AG04449 (cell line): ENCODE measurements around the gene DYNC2H1.

ENCODE experiments used
- CTCF ChIA-PET: fragments of 350-600 bp; formaldehyde crosslinking; extraction: SDS; loops from one replicate; lab custom pipeline; 2021; ENCODE audit warnings: antibody characterized with exemption; lab: Yijun Ruan, JAX
- POLR2A ChIA-PET: fragments of 400-600, 350-600 bp; formaldehyde crosslinking; extraction: SDS; loops from one replicate; lab custom pipeline; 2020; ENCODE audit warnings: antibody characterized with exemption, inconsistent platforms; lab: Yijun Ruan, JAX
- DNase-seq: peaks from one replicate; pipeline ENCODE4 v3.0.0-alpha.2; 2010; ENCODE audit warnings: low read depth, low spot score
- H3K4me3 ChIP-seq: 2 replicates; pipeline ENCODE4 v1.5.1; 2011; ENCODE audit warnings: low read depth, mild to moderate bottlenecking, control low read depth, low read length
- TF ChIP-seq, protein P1 (sequence below): IDR thresholded peaks from one replicate; pipeline ENCODE4 v1.5.1; 2011; ENCODE audit warnings: mild to moderate bottlenecking, moderate library complexity, low read length, control low read depth, inconsistent platforms; ENCODE audit not compliant: insufficient read depth; ENCODE audit errors: missing control alignments

Gene DYNC2H1

DNA sequence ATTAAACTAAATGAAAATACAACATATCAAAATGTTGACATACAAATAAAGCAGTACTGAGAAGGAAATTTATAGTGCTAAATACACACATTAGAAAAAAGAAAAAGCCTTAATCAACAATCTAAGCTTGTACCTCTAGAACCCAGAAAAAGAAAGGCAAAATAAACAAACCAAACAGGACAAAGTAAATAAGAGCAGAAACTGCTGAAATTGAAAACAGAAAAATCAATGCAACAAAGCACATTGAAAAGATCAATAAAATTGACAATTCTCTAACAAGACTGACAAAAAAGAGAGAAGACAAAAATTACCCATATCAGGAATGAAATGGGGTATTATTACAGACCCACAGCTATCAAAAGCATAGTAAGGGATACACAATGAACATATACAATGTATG lies 38.2 kb upstream of the DYNC2H1 start:
- ChIA-PET CTCF (interaction anchor here (0.9 to 2.3 kb wide), 2 partner anchors 15 to 38 kb away, joined by 3 to 6 read pairs; partner anchors contain the start of gene DYNC2H1), POLR2A (no interaction called here)
- no peak overlapping the region for H3K4me3 ChIP-seq
- TF ChIP-seq, protein P1, sequence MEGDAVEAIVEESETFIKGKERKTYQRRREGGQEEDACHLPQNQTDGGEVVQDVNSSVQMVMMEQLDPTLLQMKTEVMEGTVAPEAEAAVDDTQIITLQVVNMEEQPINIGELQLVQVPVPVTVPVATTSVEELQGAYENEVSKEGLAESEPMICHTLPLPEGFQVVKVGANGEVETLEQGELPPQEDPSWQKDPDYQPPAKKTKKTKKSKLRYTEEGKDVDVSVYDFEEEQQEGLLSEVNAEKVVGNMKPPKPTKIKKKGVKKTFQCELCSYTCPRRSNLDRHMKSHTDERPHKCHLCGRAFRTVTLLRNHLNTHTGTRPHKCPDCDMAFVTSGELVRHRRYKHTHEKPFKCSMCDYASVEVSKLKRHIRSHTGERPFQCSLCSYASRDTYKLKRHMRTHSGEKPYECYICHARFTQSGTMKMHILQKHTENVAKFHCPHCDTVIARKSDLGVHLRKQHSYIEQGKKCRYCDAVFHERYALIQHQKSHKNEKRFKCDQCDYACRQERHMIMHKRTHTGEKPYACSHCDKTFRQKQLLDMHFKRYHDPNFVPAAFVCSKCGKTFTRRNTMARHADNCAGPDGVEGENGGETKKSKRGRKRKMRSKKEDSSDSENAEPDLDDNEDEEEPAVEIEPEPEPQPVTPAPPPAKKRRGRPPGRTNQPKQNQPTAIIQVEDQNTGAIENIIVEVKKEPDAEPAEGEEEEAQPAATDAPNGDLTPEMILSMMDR: no peak
- DNase-seq: no peak

DNA sequence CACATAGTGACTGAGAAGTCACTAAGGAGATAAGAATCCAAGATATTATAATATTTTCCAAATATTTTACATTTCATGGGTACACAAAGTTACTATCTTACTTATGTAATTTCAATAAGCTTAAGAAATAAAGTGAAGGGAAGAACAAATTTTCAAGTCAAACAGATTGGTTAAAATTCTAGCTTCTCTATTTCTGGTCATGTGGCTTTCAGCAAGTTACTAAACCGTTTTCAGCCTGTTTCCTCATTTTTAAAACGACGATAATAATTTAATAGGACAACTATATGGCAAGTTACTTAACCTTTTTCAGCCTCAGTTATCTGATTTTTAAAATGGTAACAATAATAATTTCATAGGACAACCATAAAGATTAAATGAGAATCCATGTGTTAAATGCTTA lies 32.9 kb upstream of the DYNC2H1 start:
- TF ChIP-seq, protein P1: no peak
- ChIA-PET POLR2A (no interaction called here), CTCF (interaction anchor here (1.1 to 1.5 kb wide), 2 partner anchors 33 to 343 kb away, joined by 3 to 4 read pairs; partner anchors contain the start of gene DYNC2H1)
- DNase-seq: no peak
- no peak overlapping the region for H3K4me3 ChIP-seq

DNA sequence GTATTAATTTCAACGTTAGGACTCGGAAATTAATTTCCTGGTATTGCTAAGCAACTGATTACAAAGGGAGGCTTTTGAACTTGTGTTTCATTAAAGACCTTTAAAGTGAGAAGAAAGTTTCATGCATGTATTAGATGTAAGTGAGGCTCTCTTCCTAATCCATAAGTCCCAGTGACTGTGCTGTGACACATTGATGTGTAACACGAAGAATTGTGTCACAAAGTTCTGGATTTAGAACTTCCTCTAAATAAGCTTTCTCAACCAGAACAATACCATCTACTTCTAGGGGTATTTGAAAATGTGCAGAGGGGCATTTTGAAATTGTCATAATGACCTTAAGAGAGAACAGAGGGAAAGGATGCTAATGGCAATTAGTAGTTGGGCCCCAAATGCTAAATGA lies 31.7 kb upstream of the DYNC2H1 start:
- H3K4me3 ChIP-seq: no peak overlapping the region
- ChIA-PET CTCF (interaction anchor here (1.5 kb wide), 1 partner anchor 162 kb away, joined by 4 read pairs; no protein-coding TSS in a partner anchor), POLR2A (no interaction called here)
- TF ChIP-seq, protein P1: no peak
- no peak for DNase-seq

DNA sequence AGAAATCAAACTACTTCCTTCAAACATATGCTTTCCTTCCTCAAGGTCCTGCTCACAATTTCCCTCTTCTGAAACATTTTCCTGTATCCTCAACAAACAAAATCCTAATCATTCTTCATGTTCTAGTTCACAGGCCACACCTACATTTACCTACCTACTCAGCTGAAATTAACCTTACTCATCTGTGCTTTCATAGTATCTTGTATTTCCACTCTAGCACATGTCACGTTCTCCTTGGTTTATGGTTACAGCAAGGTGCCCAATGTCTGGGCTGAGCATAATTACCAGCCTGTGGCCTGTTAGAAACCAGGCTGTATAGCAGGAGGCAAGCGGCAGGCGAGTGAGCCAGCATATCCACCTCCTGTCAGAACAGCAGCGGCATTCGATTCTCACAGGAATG lies 30.5 kb upstream of the DYNC2H1 start:
- TF ChIP-seq, protein P1: no peak
- H3K4me3 ChIP-seq: no peak overlapping the region
- CTCF ChIA-PET: interaction anchor here (1.5 kb wide), 1 partner anchor 164 kb away, joined by 4 read pairs; no protein-coding TSS in a partner anchor
- DNase-seq: no peak
- POLR2A ChIA-PET: no interaction called here

DNA sequence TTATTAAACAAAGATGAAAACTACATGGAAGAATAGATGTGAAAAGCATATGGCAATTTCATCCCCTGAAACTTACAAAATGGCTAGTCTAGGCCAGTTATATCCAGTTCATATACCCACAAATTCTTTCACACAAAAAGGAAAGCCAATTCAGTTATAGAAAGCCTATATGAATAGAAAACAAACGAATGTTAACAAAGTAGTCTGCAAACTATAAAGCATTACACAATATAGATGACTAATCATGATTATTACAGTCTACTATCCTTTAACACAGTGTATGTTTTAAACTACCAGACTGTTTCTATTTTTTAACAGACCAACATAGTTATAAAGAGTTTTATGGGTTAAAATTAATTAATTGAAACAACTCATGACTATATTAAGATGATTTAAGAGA lies 29.4 kb upstream of the DYNC2H1 start:
- no peak overlapping the region for H3K4me3 ChIP-seq
- CTCF ChIA-PET: no interaction called here
- TF ChIP-seq, protein P1: no peak
- POLR2A ChIA-PET: no interaction called here
- DNase-seq: no peak

DNA sequence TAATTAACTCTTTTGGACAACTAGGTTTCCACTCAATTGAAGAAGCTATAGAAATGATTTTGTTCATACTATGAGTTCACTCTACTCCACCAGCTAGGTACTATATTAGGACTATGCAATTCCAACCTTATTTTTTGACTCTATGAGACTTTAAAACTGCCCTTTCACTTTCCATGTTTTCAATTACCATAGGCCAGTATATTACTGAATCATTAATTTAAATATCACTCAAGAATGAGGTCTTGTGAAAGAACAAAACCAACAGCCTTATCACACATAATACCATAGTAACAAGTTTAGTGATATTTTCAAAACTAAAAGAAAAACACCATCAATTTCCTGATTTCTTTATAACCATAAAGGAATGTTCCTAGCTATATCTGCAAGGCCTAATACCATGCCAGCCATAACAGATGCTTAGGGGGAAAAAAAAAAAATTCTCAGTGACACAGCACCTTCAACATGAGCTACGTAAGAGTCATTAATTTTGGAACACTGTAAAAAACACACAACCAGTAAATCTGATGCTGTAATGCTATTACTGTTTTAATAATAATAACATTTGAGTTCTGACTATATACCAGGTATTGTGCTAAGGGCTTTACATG lies 23.4 kb upstream of the DYNC2H1 start:
- POLR2A ChIA-PET: no interaction called here
- no peak overlapping the region for H3K4me3 ChIP-seq
- TF ChIP-seq, protein P1: no peak
- peak; percentile 10 for DNase-seq
- CTCF ChIA-PET: interaction anchor here (1.4 kb wide), 1 partner anchor 22 kb away, joined by 7 read pairs; the partner anchor contains the start of gene DYNC2H1
